HepG2 (cell line): ENCODE data around the gene PLPP3. TPM values are rescaled to one million over a fixed set of nuclear protein-coding genes. Genes with fewer than 3 reads are reported as not detected.

ENCODE experiments used
- ARID4A ChIP-seq: sonication (generic); formaldehyde crosslinking; IDR thresholded peaks from 2 replicates; pipeline ENCODE4 v1.5.0; 2020; ENCODE audit warnings: mild to moderate bottlenecking, missing genetic modification reagents, borderline replicate concordance
- ATAD3A ChIP-seq: sonication (generic); formaldehyde crosslinking; IDR thresholded peaks from 2 replicates; pipeline ENCODE4 v1.4.0; 2020; ENCODE audit warnings: missing genetic modification reagents
- ATF2 ChIP-seq: sonication (generic); formaldehyde crosslinking; IDR thresholded peaks from 2 replicates; pipeline ENCODE4 v1.4.0; 2020; ENCODE audit warnings: missing genetic modification reagents
- KLF13 ChIP-seq: sonication (generic); formaldehyde crosslinking; IDR thresholded peaks from 2 replicates; pipeline ENCODE4 v1.4.0; 2020; ENCODE audit warnings: mild to moderate bottlenecking, missing genetic modification reagents
- MIER3 ChIP-seq: IDR thresholded peaks from 2 replicates; pipeline ENCODE4 v1.6.1; 2016; ENCODE audit warnings: missing compliant biosample characterization, borderline replicate concordance
- PCBP2 ChIP-seq: fragments of 200-400 bp; formaldehyde crosslinking; optimal IDR thresholded peaks from 2 replicates; pipeline ENCODE3; 2018; ENCODE audit warnings: low read length, low read depth; ENCODE audit not compliant: poor library complexity, severe bottlenecking
- RORA ChIP-seq: sonication (generic); formaldehyde crosslinking; IDR thresholded peaks from 2 replicates; pipeline ENCODE4 v1.5.0; 2020; ENCODE audit warnings: mild to moderate bottlenecking, missing genetic modification reagents, moderate library complexity
- SKI ChIP-seq: fragments of 450-650 bp; IDR thresholded peaks from one replicate; pipeline ENCODE4 v1.6.1; 2018; ENCODE audit warnings: mild to moderate bottlenecking; ENCODE audit not compliant: partially characterized antibody
- SMYD3 ChIP-seq: sonication (generic); formaldehyde crosslinking; IDR thresholded peaks from 2 replicates; pipeline ENCODE4 v1.8.1; 2023; ENCODE audit warnings: mild to moderate bottlenecking, missing genetic modification reagents
- YEATS4 ChIP-seq: sonication (generic); formaldehyde crosslinking; IDR thresholded peaks from 2 replicates; pipeline ENCODE4 v1.4.0; 2020; ENCODE audit warnings: missing genetic modification reagents, borderline replicate concordance
- ZBED4 ChIP-seq: sonication (generic); formaldehyde crosslinking; IDR thresholded peaks from 2 replicates; pipeline ENCODE4 v1.4.0; 2020; ENCODE audit warnings: missing genetic modification reagents, borderline replicate concordance
- ZNF337 ChIP-seq: sonication (generic); formaldehyde crosslinking; IDR thresholded peaks from 2 replicates; pipeline ENCODE4 v1.5.1; 2020; ENCODE audit warnings: missing genetic modification reagents, low read depth, mild to moderate bottlenecking, borderline replicate concordance
- ZNF570 ChIP-seq: sonication (generic); formaldehyde crosslinking; IDR thresholded peaks from 2 replicates; pipeline ENCODE4 v1.4.0; 2020; ENCODE audit warnings: mild to moderate bottlenecking, missing genetic modification reagents, borderline replicate concordance
- ZNF672 ChIP-seq: sonication (generic); formaldehyde crosslinking; IDR thresholded peaks from 2 replicates; pipeline ENCODE4 v1.8.1; 2022; ENCODE audit warnings: missing genetic modification reagents
- ZSCAN30 ChIP-seq: sonication (generic); formaldehyde crosslinking; IDR thresholded peaks from 2 replicates; pipeline ENCODE4 v1.5.0; 2020; ENCODE audit warnings: mild to moderate bottlenecking, missing genetic modification reagents
- ZSCAN5A ChIP-seq: sonication (generic); formaldehyde crosslinking; IDR thresholded peaks from 2 replicates; pipeline ENCODE4 v1.8.0; 2022; ENCODE audit warnings: mild to moderate bottlenecking, missing genetic modification reagents, borderline replicate concordance
- polyA plus RNA-seq, 8 experiments: library from polyadenylated mRNA; depleted of rRNA in 3 of 8; stranded (reverse) in 7 of 8; unstranded in 1 of 8; fragments of >200 nt; fragmentation: Illumina TruSeq in 4 of 8; extraction: Trizol in 4 of 8; gene quantifications; 2 replicates each; pipeline versions ENCODE4 v1.2.1 to v1.2.3, GENCODE V29; 2011 to 2016; ENCODE audit warnings: low read depth in 4 of 8, missing spikeins in 1 of 8, mixed read lengths in 1 of 8; ENCODE audit not compliant: insufficient read depth in 1 of 8
- total RNA-seq, 5 experiments: library from RNA; depleted of rRNA; stranded (reverse); fragments of >200 nt; fragmentation: Illumina TruSeq; extraction: Trizol; gene quantifications; 2 replicates each; pipeline ENCODE4 v1.2.3, GENCODE V29; 2016; ENCODE audit warnings: low read depth in 1 of 5

PLPP3 gene
- total and polyA plus RNA-seq, 2 of the 13 experiments (the other 11 are each of a cell fraction or from before 2014, with no cell fraction given): 49.7 to 65.8 TPM

- TF ChIP-seq ARID4A (CRISPR knock-in tag): peak; percentile 66
- TF ChIP-seq ATAD3A (CRISPR knock-in tag): no peak
- TF ChIP-seq RORA: no peak
- TF ChIP-seq MIER3 (CRISPR knock-in tag): no peak
- no peak for TF ChIP-seq ZSCAN5A (CRISPR knock-in tag)
- TF ChIP-seq SMYD3 (CRISPR knock-in tag): peak; percentile 44; the same call in 1 of the 2 replicates
- no peak for TF ChIP-seq PCBP2
- no peak for TF ChIP-seq ZBED4 (CRISPR knock-in tag)
- no peak for TF ChIP-seq KLF13
- no peak for TF ChIP-seq ZNF570 (CRISPR knock-in tag)
- no peak for TF ChIP-seq ZNF337 (CRISPR knock-in tag)
- no peak for TF ChIP-seq SKI
- peak; percentile 53 for TF ChIP-seq YEATS4
- TF ChIP-seq ATF2 (CRISPR knock-in tag): no peak
- no peak for TF ChIP-seq ZNF672
- TF ChIP-seq ZSCAN30 (CRISPR knock-in tag): 0 out of 2 replicates have a peak, but pooled peaks have one; percentile 62
Observed at GRCh38 chr1:56578963-56579875, at the start of gene PLPP3 (continued).
